GM18507 (cell line): ENCODE results near the gene PCED1A.
A peak's percentile ranks its signal among the peaks of the same experiment; 100 is the strongest.

Source experiments
- DNase-seq: peaks from one replicate; pipeline ENCODE4 v3.0.0; 2011; ENCODE audit warnings: low read depth; ENCODE audit not compliant: insufficient read length; ENCODE audit errors: extremely low spot score
- FAIRE-seq: peaks from 2 replicates; lab custom pipeline; 2011; peaks lifted over from hg19 to GRCh38; lab: Jason Lieb, UNC

Gene PCED1A

DNA sequence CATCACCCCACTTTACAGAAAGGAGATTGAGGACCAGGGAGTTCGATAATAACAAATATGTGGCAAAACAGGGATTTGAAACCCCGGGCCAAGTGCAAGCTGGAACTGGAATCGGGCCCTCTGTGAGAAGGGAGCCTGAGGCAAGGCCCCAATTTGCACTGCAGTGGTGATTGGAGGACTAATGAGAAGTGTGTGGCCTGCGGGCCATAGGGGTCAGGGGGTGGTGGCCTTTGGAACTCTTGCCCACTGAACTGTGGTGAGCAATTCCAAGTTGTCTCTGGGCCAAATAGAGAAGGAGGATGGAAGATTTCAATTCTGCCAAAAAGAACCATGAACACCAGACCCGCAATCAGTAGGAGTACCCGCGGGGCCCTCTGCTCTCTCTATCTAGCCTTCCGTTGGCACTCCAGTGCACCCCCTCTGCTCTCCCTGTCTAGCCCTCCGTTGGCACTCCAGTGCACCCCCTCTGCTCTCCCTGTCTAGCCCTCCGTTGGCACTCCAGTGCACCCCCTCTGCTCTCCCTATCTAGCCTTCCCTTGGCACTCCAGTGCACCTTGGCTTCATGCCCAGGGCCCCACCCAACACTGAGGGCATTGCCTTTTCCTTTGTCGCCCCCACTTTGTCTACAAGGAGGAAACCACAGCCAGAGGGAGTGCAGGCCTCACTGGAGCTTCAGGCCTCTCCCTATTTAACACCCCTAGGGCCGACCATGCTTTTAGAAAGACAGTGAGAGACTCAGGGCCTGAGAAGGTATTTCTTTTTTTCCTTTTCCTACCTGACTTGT, 26.8 kb upstream of the PCED1A start:
- FAIRE-seq (no peak), DNase-seq (no peak)

DNA sequence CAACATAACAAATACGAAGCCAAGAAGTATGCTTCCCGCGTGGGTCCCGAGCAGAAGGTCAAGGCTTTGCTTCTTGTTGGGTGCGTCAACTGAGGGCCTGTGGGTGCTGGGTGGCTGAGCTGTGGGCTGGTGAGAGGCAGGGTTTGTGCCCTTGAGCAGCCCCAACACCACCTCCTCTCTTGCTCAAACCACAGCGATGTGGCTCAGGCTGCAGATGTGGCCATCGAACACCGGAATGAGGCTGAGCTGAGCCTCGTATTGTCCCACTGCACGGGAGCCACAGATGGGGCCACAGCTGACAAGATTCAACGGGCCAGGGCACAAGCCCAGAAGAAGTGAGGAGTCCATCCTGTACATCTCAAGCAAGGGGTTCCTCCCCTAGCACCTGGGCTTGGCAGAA, 25.8 kb upstream of the PCED1A start:
- no peak for DNase-seq
- FAIRE-seq = no peak

DNA sequence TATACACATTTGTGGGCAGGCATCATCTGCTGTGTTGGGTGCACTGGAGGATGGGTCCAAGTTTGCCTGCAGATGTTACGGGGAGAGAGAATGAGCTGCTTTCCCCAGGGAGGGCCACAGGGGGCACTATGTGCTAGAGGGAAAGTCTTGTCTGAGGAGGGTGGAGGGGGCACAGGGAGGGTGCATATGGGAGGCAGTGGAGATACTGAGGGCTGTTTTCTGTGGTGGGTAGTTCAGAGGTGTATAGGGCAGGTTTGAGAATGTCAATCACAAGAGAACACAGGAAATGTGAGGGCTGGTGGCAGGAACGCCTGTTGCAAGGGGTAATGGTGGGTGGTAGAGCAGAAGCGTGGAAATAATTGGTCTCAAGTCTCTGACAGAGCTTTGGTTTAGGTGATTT, 25.2 kb upstream of the PCED1A start:
- DNase-seq (no peak), FAIRE-seq (no peak)

DNA sequence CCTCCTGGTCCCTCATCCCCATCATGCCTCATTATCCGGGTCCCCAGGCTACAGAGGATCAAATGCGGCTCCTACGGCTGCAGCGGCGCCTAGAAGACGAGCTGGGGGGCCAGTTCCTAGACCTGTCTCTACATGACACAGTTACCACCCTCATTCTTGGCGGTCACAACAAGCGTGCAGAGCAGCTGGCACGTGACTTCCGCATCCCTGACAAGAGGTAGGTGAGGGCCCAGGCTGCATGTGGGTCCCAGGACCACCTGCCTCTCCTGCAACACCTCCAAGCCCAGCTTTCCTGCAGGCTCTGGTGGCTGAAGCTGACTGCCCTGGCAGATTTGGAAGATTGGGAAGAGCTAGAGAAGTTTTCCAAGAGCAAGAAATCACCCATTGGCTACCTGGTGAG, 24.6 kb upstream of the PCED1A start:
- FAIRE-seq = no peak

DNA sequence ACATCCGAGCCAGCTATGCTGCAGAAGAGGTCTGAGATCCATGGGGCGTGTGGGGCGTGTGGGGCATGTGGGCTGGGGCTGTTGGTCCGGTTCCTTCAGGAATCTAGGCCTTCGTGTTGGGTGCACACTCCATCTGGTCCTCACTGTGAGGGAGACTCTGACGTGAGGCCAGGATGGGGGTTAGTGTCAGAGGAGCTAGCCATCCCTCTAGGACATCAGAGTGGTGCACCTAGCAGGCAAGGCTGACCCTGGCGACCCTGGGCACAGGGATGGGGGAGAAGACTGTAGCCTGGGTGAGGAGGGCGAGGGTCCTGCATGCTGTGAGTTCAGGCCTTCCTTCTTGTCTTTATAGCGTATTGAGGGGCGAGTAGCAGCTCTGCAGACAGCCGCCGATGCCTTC, 24.2 kb upstream of the PCED1A start:
- FAIRE-seq (no peak), DNase-seq (no peak)

More for the DNA sequence above, 24.6 kb upstream of the PCED1A start:
- DNase-seq = no peak

DNA sequence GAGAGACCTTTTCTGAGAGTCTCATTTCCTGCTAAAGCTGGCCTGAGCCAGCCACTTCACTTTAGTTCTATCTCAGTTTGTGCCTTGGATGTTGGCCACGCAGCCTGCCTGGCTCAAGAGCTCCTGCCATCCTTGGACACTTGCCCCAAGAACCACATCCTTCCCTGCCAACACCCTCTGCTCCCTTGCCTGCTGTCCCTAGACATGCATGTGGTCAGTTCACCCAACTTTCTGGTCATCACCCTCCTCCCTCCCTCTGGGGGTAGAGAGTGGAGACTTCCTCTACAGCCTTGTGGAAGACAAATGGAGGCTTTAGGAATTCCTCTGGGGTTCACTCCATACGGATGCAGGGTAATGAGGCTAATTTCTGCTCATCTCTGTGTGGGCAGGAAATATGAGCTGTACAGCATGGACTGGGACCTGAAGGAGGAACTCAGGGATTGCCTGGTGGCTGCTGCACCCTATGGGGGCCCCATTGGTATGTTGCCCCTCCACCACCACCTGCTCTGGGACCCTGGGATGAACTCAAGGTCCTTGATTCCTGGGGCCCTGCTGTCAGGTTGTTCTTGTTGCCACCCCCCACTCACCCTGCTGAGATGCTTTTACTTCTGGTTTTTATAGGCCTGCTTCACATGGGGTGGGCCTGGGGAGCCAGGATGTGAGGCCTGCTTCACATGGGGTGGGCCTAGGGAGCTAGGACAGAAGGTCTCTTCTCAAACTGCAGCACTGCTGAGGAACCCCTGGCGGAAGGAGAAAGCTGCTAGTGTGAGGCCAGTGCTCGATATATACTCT, 19.1 kb upstream of the PCED1A start:
- no peak for FAIRE-seq
- DNase-seq = no peak

DNA sequence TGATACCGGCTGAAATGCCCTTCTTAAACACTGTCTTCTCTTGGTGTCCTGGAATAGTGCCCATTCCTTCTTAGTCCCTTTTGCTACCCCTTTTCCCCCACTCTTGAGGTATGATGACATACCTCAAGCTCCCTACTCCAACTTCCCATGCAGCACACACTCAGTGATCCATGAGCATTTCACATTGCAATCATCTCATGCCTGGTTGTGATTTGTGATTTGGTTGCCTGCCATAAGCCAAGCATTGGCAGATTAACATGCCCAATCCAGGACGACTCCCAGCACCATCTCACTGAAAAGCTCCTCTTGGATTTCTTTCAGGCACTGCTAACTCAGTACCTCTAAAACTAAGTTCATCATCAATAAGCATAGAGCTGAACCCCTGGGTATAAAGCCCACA, 18.1 kb upstream of the PCED1A start:
- FAIRE-seq (no peak), DNase-seq (no peak)

DNA sequence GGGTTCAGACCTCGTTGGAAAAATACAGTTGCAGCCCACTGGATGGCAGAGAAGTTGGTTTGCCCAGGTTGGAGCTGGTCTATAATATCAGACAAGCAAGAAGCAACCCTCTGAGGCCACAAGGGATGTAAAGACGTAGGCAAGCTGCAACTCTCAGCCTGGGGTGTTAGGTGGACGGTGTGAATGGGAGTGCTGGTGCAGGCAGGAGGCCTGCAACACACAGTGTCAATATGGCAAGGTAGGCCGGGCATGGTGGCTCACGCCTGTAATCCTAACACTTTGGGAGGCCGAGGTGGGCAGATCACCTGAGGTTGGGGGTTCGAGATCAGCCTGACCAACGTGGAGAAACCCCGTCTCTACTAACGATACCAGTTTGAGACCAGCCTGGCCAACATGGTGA, 10.6 kb upstream of the PCED1A start:
- no peak for DNase-seq
- FAIRE-seq = no peak

DNA sequence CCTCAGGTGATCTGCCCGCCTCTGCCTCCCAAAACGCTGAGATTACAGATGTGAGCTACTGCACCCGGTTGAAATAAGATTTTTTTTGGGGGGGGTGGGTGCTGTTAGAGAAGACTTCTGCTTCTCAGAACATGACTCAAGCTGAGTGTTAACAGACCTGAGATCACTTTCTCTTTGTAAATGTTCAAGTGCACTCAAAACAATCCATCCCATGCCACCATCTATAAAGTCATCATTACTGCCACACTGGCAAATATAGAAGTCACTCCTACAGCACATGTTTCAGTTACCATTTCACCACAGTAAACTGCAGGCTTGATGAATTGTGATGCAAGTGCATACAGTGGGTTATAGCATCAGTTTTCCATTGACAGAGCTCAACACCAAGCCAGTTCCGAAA, 9.1 kb upstream of the PCED1A start:
- FAIRE-seq = no peak

DNA sequence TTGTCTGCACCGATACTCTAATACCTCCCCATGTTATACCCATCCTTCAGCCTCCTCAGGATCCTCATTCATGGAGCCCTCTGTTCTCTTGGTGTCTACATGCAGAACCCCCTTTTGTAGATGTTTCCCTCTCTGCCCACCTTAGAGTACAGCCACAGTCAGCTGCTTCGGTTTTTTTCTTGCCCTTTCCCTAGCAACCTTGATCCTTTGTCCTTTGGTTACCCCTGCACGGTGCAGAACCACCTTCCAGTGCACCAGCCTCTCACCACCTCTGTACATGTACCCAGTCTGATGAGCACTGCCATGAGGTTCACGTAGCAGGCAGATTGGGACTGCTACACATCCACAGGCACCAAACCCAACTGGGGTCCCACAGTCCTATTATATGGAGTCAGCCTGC, 7.3 kb upstream of the PCED1A start:
- FAIRE-seq (no peak), DNase-seq (no peak)

More for the DNA sequence above, 9.1 kb upstream of the PCED1A start:
- DNase-seq = no peak

DNA sequence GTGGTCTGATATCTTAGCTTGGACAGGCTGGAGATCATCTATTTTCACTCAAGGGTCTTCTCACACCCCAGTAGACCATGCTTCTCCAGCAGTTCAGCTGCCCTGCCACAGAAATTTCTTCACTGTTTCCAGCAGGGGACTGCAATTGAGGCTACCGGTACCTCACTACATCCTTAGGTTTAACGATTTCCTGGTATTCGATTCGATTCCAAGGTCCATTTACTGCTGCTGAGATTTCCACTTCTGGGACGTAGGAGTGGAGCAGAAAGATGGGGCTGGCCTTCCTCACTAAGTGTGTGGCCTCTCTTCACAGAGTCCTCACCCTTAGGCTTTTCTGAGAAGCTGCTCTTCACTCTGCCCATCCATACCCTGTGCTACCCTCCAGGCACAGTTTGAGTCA, 6.2 kb upstream of the PCED1A start:
- no peak for FAIRE-seq
- DNase-seq = no peak

DNA sequence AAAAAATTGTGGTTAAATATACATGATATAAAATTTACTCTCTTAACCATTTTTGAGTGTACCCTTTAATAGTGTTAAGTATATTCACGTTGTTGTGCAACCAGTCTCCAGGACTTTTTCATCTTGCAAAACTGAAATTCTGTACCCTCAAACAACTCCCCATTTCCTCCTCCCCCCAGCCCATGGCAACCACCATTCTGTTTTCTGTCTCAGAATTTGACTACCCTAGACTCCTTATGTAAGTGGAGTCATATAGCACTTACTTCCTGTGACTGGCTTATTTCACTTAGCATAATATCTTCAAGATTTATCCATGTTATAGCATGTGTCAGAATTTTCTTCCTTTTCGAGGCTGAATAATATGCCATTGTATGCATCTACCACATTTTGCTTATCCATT, 5.2 kb upstream of the PCED1A start:
- no peak for FAIRE-seq
- DNase-seq = no peak

DNA sequence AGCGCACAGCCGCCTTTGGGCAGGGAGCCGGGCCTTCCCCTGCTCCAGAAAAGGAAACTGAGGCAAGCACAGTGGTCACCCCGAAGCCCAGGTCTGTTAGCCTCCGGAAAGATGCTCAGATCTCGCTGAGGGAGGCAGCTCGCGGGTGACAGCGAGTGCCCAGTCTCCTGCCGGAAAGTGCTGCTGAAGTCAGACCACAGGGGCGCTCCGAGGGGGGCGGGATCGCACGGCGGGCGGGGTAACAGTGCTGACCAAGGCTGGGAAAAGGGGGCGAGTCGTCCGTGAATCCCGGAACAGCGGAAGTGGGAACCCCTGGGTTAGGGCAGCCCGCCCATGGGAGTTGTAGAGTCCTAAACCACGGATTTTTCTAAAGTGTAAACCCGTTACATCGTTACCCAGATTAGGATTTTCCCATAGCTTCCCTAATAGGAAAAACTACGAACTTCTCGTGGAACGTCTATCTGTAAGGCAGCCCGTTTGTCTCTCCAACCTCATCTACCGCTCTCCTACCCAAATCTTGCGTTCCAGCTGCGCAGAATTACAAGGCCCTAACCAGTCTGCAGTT, 594 bp upstream of the PCED1A start:
- FAIRE-seq (no peak), DNase-seq (peak; percentile 43)

DNA sequence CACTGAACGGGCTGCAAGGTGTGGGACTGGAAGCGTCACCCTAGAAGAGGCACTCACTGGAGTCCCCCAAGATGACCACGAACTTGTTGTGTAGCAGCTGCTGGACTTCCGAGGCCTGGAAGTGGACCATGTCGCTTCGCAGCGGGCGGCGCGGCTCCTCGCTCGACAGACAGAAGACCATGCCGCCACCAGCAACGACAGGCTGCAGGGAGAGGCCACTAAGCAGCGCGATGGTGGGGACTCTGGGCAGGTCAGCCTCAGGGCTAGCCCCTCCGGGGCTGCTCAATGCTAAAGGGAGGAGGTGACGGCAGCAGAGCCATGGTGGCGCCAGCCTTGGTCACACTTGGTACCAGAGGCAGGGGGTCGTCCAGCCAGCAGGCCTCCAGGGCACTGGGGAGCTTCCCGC, 720 bp downstream of the PCED1A start:
- DNase-seq (no peak), FAIRE-seq (no peak)

DNA sequence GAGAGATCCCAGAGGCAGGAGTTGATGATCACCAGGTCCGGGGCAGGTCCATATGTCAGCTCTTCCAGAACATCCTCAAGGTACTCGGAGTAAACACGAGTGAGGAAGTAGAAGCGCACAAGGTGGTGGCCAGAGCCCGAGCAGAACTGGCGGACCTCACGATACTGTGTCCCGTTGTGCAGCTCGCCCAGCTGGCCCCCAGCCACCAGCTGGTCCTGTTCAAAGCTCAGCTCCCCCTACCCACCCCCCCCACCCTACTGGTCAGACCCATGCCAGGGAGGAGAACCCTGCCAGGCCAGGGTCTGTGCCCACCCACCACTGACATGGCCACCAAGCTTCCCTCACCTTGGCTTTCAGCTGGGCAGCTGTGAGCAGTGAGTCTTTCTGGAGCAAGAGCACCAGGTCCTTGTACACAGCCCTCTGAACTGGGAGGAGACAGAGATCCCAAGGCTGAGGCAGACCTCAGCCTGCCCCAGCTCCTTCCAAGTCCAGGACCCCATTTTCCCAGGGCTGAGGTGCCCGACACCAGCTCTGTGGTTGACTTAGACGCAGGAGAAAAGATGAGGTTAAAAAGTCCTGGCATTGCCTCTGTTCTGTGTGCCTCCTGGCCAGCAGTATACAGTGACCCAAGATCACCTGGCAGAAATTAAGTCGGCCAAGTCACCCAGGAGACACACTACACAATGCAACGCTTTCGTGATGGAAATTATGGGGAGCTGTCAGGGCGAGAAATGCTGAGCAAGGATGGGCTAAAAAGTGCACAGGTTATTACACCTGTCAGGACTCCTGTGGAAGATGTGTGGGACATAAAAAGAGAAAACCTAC, 1.4 kb downstream of the PCED1A start:
- no peak for DNase-seq
- no peak for FAIRE-seq

DNA sequence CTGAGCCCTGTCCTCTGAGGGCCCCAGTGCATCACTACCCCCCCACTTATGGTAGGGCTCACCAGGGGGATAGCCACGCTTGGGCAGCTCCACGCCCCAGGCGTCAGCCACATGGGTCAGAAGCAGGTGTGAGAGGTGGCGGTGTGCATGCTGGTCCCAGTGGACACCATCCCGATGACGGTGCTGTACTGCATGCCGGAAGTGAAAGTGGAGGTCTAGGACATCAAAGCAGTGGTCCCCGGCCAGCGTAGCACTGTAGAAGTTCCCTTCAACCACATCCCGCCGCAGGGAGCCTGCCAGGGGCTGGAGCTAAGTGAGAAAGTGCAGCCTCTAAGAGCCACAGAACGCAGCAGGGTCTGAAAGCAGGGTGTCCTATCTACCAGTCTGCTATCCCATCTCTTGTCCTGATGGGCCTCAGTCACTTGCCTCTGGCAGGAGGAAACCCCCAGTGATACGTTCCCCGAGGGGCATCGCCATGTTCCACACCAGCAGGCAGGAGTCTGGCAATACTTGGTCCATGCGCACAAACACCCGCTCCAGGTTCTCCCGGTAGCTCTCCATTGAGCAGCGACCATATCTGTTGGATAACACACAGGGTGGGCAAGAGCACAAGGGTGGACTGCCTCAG, 2.2 kb downstream of the PCED1A start:
- DNase-seq = no peak
- peak; percentile 69 for FAIRE-seq

DNA sequence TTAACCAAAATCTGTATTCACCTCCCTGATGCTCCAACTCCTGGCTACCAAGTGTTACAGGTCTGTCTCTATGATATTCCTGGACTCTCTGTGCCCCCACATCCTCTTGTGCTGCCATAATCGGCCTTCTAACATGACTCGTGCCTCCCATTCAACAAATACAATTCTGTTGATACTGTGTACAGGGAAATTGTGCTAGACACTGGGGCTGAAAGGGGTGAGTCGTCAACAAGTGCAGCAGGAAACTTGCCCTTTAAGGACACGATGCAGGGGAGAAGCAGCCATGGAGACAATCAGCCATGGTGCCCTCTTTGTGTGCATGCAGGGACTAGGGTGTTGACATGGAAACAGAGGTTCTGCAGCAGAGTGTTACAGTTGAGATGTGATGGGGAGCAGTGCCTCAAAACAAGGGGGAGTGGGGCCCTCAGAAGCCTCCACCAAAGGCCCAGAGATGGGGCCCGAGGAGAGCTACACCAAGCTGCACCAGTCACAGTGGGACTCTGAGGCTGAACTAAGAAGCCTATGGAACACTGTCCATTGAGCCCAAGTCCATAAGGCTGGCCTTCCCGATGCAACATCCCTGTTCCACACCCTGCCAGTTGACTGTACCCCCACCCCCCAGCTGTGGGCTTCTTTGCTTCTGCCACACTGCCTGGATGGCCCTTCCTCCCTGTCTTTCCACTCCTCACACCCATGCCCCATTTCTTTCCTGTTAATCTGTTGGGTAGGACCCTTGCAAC, 3.1 kb downstream of the PCED1A start:
- no peak for DNase-seq

DNA sequence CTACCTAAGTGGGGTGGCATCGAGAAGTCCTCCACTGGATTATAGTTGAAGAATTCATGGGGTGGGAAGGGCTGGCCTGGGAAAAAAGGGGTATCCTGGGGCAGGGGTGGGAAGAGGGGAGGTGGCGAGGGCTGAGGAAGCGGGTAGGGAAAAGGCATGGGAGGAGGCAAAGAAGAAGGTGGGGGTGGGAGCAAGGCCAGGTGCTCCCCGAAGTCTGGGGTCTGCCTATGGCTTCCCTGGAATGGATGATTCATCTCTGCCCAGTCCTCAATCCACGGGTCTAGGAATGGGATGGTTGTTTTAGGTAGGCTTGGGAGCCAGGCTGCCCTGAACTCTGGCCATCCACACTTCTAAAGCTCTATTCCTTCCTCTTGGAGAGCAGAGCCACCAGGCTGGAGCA, 4.4 kb downstream of the PCED1A start:
- DNase-seq = no peak

More for the DNA sequence above, 3.1 kb downstream of the PCED1A start:
- no peak for FAIRE-seq

DNA sequence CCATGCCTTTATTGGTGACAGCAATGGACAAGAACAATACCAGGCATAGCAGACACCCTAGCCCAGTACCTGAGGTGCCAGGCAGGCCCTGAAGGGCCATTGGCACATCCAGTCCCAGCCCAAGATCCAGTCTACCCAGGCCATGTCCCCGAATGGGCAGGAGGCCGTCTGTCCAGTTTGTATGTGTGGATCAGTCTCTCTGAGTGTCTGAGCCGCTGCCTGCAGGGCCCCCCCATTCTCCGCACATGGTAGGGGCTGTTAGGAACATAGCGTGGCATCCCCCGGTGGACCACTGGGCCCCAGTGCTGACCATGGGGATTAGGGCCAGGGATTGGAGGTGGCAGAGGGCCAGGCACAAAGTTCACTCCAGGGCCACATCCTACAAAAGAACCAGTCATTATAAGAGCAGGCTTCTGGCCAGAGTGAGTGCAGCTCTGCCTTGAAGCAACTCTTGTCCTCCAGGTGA, 5.1 kb downstream of the PCED1A start:
- DNase-seq (no peak), FAIRE-seq (no peak)

More for the DNA sequence above, 4.4 kb downstream of the PCED1A start:
- no peak for FAIRE-seq
